Pulmonary artery endothelial cell (primary cell): Measurements from ENCODE around the gene TMEM131L. TPM values are rescaled to one million over a fixed set of nuclear protein-coding genes. Genes with fewer than 3 reads are reported as not detected.

Experiments used
- DNase-seq: peaks from one replicate; pipeline ENCODE4 v3.0.0-alpha.2; 2011; ENCODE audit warnings: low read depth, low spot score
- total RNA-seq: library from RNA; depleted of rRNA; stranded (reverse); fragments of >200 nt; gene quantifications from 2 replicates; pipeline ENCODE4 v1.2.3, GENCODE V29; 2014

TMEM131L gene
- total RNA-seq, 1 donor from 2014 or later: 9.8 TPM

GRCh38 chr4:153521999-153522801 is 56.0 kb downstream of the TMEM131L start:
- DNase-seq: no peak

DNA sequence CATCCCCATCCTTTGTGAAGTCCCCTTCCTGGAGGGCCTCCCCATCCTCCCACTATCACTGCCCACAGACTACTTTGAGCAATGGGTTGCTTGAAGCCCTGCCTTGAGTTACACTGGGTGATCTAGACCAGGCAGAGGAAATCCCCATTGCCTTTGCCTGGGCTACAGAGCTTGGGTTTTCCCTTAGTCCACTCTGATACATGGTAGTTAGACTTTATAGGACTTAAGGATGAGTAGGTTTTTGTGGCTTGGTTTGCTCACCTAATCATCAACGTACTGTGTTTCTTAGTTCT is 56.6 kb downstream of the TMEM131L start:
- DNase-seq: no peak

- no peak for DNase-seq
Measured at GRCh38 chr4:153523164-153523796, 57.1 kb downstream of the TMEM131L start.

GRCh38 chr4:153523941-153524386 is 57.8 kb downstream of the TMEM131L start:
- DNase-seq: no peak

DNA sequence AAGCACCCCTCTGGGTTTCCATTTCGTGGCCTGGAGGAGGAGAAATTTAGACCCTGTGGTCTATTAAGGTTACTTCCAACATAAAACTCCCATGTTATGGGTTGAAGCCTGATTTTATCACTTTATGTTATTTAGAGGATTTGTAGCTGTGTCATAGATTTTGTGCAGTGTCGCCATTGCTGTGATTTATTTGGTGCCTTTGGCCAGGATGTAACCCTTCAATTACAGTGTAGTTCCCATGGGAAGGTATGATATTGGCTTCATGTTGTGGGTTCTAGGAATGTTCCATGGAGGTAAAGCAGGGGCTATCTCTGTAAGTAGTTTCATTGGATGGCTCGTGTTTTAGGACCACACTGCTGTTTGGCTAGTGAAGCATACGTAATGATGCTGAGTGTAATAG is 58.5 kb downstream of the TMEM131L start:
- DNase-seq: no peak

- no peak for DNase-seq
Measured at GRCh38 chr4:153527690-153528089, 61.5 kb downstream of the TMEM131L start.

GRCh38 chr4:153528705-153529485 is 62.7 kb downstream of the TMEM131L start:
- no peak for DNase-seq

DNA sequence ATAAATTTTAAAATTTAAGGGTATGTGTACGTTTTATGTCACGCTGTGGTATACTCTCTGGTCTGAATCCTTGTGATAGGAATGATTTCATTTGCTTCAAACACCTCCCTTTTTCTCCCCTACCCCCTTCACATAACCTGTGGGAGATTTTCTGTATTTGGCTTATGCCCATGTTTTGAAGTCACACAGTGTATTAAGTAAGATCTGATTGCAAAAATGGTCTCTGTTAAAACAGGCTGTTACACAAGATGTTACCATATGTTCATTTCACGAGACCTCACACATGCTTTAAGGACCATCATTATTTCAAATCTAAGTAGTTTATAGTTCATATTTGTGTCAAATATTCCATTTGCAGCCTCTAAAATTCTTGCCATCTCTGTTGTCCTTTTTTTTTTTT is 63.5 kb downstream of the TMEM131L start:
- DNase-seq: no peak

DNA sequence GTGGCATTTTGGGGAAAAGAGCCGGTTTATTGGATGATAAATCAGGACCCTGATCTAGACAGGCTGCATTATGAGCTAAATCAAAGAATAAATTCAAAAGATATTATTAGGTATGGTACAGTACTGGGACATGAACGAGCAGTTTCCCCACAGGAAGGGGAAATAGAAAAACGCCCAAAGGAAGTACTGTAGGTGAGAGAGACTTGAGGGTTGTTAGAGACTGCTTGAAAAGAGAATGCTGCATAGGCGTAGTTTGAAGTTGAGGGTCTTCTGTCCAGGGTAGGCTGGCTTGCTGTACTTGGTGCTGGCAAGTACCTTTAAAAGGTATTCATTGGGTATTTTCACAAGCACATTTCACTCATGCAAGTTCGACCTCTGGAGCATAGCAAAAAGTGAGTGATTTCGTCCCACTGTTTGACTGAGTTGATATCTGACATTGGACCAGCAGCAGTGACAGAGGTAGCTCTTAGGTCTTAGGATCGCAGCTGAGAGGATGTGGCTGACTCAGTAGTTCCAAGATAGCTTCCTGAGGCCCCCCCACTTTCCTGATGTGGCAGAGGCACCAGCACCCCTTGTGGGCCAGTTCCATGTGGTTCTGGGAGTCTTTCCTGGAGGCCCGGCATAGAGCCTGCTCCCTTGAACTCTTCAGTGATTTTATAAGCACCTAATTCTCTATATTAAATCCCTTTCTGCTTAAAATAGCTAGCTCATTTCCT is 64.3 kb downstream of the TMEM131L start:
- DNase-seq: peak; percentile 33

DNA sequence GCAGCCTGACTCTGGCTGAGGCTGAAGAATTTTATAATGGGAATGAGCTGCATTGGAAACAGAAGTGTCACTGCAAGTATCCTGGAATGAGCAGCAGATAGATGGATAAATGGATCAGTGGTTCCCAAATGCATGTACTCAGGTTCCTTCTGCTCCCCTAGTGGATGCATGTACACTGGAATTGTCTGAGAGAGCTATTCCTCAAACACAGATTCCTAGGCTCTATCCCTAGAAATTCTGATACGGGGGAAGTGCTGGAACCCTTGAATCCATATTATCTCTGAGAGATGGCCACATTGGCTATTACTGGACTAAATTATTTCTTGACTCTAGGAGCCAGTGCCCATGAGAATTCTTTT is 64.8 kb downstream of the TMEM131L start:
- DNase-seq: no peak

DNA sequence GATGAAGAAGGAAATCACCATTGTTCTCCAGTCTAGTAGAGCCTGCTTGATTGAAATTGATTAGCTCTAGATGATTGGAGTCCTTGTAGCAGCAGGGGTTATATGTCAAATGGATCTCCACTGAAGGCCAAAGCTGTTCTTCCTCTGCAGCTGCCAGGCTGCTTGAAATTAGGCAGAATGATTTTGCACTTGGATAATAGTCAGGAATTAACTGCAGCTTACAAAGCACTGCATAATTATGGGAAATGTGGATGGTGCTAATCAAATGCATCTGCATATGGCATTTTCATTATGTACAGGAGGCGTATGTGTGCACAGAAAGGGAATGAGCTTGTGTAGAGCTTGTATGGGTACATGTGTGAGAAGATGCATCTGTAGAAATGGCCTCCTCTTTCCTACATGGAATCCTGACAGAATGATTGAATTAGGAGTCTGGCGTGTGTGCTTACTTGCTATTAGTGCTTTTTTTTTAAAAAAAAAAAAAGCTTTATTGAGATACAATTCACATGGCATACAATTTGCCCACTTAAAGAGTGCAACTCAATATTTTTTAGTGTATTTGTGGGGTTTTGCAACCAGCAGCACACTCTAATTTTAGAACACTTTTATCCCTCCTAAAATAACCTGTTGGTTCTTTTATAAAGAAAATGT is 65.9 kb downstream of the TMEM131L start:
- DNase-seq: no peak

DNA sequence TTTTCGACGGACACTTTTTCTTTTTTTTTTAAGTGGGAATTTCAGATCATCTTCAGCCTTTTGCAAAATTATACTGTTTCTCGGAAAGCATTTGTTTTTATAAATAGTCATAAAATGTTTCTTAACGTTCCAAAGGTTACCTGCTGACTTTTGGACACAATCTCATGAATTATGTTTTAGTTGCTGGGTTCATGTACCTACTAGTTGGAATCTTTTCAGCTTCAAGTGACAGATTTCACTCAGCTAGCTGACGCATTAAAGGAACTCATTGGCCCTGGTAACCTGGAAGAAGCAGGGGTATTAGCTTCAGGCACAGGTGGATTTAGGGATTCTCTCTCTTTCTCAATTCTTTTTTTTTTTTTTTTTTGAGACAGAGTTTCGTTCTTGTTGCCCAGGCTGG is 66.5 kb downstream of the TMEM131L start:
- DNase-seq: no peak

DNA sequence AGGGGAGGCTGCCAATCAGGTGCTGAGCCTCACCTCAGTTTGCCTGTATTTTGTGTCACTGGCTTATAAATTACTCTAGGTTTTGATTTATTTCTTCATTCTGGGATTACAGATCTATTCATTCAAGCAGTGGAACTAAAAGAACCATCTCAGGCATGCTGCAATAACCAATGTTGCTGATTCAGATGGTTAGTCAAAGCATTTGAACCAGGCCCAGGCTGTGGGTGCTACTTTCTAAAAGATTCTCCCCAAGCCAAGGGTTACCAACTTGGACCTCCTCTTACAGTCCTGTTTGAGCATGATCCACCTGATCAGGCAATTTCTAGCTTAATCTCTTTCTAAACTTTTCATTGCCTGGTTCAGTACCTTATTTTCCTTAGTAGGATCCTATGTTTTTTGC is 67.2 kb downstream of the TMEM131L start:
- DNase-seq: no peak

- DNase-seq: no peak
Measured at GRCh38 chr4:153534792-153535629, 68.9 kb downstream of the TMEM131L start.

GRCh38 chr4:153535772-153536513 is 69.8 kb downstream of the TMEM131L start:
- no peak for DNase-seq

DNA sequence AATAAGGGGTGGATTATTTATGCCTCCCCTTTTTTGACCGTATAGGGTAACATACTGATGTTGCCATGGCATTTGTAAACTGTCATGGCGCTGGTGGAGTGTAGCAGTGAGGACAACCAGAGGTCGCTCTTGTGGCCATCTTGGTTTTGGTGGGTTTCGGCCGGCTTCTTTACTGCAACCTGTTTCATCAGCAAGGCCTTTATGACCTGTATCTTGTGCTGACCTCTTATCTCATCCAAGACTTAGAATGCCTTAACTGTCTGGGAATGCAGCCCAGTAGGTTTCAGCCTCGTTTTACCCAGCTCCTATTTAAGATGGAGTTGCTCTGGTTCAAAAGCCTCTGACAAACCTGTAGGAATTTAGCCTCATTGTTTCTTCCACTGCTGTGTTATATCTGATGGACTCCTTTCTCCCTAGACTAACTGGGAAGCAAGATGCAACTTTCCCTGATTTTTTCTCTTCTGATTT is 71.4 kb downstream of the TMEM131L start:
- DNase-seq: no peak

DNA sequence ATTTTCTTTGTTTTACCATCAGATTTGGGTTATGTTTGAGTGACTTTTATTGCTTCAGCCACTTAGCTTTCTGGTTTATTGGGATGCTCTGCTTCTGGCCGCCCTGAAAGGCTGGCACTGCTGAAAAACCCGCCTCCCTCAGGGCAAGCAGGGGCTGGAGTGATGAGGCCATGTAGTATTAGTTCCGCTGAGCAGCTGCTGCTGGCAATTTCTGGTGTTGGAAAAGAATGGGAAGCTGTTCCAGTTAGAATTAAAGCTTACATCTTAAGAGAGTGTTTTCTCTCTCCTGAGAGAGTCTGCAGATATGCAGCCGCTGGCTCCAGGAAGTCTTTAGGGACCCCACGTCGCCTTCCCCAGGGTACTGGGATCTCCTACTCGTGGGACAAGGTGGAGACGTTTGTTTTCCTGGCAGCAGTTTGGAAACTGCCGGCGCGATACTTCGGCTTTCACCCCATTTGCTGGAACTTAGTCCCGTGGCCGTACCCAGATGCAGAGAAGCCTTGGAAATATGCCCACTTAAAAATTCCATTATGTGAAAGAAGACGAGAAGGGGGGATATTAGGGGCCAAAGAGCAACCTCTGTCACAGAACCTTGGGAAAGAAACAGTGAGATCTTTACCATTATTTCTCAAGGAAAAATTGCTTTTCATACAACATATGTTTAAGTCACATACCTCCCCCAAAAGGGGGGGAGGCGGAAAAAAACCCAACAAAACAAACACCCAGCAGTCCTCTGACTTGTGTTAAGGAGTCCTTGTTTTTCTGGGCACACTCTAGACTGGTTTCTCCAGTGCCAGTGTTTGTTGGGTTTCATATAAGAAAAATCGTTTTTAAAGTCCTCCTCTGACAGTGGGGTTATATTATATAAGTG is 72.6 kb downstream of the TMEM131L start:
- DNase-seq: no peak

DNA sequence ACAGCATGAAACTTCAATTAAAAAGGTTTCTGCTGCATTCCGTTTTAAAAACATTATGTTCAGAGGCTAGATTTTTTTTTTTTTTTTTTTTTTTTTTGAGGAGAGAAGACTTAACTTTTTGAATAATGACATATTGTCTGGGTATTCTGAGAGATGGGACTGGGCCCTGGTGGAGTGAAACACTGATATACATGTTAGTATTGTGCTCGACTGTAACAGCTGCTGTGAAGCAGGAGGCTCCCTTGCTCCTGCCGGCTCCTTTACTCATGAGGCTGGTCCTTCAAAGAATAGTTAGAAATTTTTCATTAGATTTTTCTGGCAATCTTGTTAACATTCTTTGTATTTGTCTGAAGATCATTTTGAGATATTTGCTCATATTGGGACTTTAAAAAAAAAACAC is 73.3 kb downstream of the TMEM131L start:
- no peak for DNase-seq
